SK-N-SH treated with all-trans-retinoic acid at 6 μM for 48 hours (cell line): ENCODE measurements around the gene DND1.

Source experiments
- ZFP3 ChIP-seq: fragments of 250-450 bp; sonication (Bioruptor Pico); IDR thresholded peaks from 2 replicates; pipeline ENCODE4 v1.5.0; 2020; ENCODE audit warnings: mild to moderate bottlenecking, moderate library complexity
- ZFP30 ChIP-seq: fragments of 450-650 bp; formaldehyde crosslinking; IDR thresholded peaks from 2 replicates; pipeline ENCODE4 v1.5.0; 2022; ENCODE audit warnings: mild to moderate bottlenecking, moderate library complexity

DNA sequence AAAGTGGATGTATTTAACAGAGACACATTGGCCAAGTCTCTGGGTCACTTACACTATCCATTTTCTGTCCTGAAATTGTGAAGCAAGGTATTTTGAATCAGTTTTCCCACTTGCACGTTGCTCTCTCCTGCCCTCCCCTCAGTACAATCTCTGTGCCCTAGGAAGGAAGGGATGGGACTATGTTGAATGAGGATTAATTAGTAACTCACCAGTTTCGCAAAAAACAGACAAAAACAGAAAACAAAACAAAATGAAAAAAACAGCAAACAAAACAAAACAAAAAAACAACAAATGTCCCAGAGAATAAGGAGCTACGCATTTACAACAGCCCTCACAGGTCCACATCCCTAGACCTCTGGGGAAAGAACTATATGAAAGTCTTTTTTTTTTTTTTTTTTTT lies 39.3 kb downstream of the DND1 start:
- TF ChIP-seq ZFP30 (CRISPR knock-in tag) (no peak), ZFP3 (CRISPR knock-in tag) (no peak)
